ENCODE measurements around the gene METTL16.

GRCh38 chr17:2484876-2485275 lies 26.8 kb downstream of the METTL16 start:
- TF ChIP-seq, protein P1, sequence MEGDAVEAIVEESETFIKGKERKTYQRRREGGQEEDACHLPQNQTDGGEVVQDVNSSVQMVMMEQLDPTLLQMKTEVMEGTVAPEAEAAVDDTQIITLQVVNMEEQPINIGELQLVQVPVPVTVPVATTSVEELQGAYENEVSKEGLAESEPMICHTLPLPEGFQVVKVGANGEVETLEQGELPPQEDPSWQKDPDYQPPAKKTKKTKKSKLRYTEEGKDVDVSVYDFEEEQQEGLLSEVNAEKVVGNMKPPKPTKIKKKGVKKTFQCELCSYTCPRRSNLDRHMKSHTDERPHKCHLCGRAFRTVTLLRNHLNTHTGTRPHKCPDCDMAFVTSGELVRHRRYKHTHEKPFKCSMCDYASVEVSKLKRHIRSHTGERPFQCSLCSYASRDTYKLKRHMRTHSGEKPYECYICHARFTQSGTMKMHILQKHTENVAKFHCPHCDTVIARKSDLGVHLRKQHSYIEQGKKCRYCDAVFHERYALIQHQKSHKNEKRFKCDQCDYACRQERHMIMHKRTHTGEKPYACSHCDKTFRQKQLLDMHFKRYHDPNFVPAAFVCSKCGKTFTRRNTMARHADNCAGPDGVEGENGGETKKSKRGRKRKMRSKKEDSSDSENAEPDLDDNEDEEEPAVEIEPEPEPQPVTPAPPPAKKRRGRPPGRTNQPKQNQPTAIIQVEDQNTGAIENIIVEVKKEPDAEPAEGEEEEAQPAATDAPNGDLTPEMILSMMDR (IDR thresholded peaks at IDR 0.05; ENCODE audit: poor library complexity), result no peak
- no peak for TF ChIP-seq EZH2 (IDR thresholded peaks at IDR 0.05; ENCODE audit: borderline replicate concordance)
